Keratinocyte (primary cell): ENCODE measurements around the gene UPK3A. TPM values are rescaled to one million over a fixed set of nuclear protein-coding genes. Genes with fewer than 3 reads are reported as not detected.
"Not testable (repeated sequence)": the region's sequence is repeated elsewhere in the genome, so short reads cannot be mapped to it uniquely, and the experiment has no call there.

Experiments
- DNase-seq: peaks from one replicate; pipeline ENCODE4 v3.0.0-alpha.2; 2011; ENCODE audit warnings: low read depth, missing footprints, low spot score
- FAIRE-seq: peaks from 2 replicates; lab custom pipeline; 2011; peaks lifted over from hg19 to GRCh38; lab: Jason Lieb, UNC
- H2AFZ ChIP-seq: 2 replicates; pipeline ENCODE4 v1.6.0; 2012; ENCODE audit warnings: low read length, control low read depth, inconsistent platforms; ENCODE audit not compliant: control insufficient read depth
- H3K27ac ChIP-seq: 2 replicates; pipeline ENCODE4 v1.5.1; 2011; ENCODE audit warnings: low read length; ENCODE audit not compliant: control insufficient read depth, insufficient read depth
- H3K27me3 ChIP-seq: 3 replicates; pipeline ENCODE4 v1.6.0; 2011; ENCODE audit warnings: low read length; ENCODE audit not compliant: control insufficient read depth, insufficient read depth; ENCODE audit errors: extremely low read depth
- H3K36me3 ChIP-seq, 2 experiments: 2 replicates in 1 of 2; 3 replicates in 1 of 2; pipeline ENCODE4 v1.5.1; 2011; ENCODE audit warnings: low read length in 2 of 2, mild to moderate bottlenecking in 1 of 2; ENCODE audit not compliant: control insufficient read depth in 2 of 2, insufficient read depth in 2 of 2; ENCODE audit errors: extremely low read depth in 1 of 2
- H3K4me1 ChIP-seq: 3 replicates; pipeline ENCODE4 v1.5.1; 2011; ENCODE audit warnings: low read length; ENCODE audit not compliant: control insufficient read depth, insufficient read depth; ENCODE audit errors: extremely low read depth
- H3K4me2 ChIP-seq: 3 replicates; pipeline ENCODE4 v1.6.0; 2011; ENCODE audit warnings: low read depth, low read length; ENCODE audit not compliant: control insufficient read depth, insufficient read depth; ENCODE audit errors: extremely low read depth
- H3K4me3 ChIP-seq, 3 experiments: fragments of 200-600 bp in 1 of 3; sonication (generic) in 1 of 3; 2 replicates in 2 of 3; 3 replicates in 1 of 3; pipeline ENCODE4 v1.5.1; 2011 to 2016; ENCODE audit warnings: low read length in 3 of 3, mild to moderate bottlenecking in 3 of 3, control low read depth in 2 of 3, inconsistent platforms in 1 of 3, low read depth in 1 of 3, mixed read lengths in 1 of 3, mixed run types in 1 of 3, moderate library complexity in 1 of 3; ENCODE audit not compliant: control insufficient read depth in 2 of 3, insufficient read depth in 2 of 3; ENCODE audit errors: extremely low read depth in 1 of 3
- H3K79me2 ChIP-seq: 2 replicates; pipeline ENCODE4 v1.6.0; 2012; ENCODE audit warnings: low read length; ENCODE audit not compliant: control insufficient read depth, insufficient read depth
- H3K9ac ChIP-seq: 3 replicates; pipeline ENCODE4 v1.6.0; 2011; ENCODE audit warnings: low read length; ENCODE audit not compliant: control insufficient read depth, insufficient read depth; ENCODE audit errors: extremely low read depth
- H3K9me1 ChIP-seq: 3 replicates; pipeline ENCODE4 v1.6.0; 2011; ENCODE audit warnings: low read length; ENCODE audit not compliant: control insufficient read depth, insufficient read depth; ENCODE audit errors: extremely low read depth
- H3K9me3 ChIP-seq: 2 replicates; pipeline ENCODE4 v1.5.1; 2012; ENCODE audit warnings: low read depth, low read length; ENCODE audit not compliant: control insufficient read depth
- H4K20me1 ChIP-seq: 3 replicates; pipeline ENCODE4 v1.6.0; 2011; ENCODE audit warnings: low read length; ENCODE audit not compliant: control insufficient read depth, insufficient read depth; ENCODE audit errors: extremely low read depth
- EZH2 ChIP-seq: IDR thresholded peaks from one replicate; pipeline ENCODE4 v1.6.1; 2012; ENCODE audit warnings: inconsistent platforms, mild to moderate bottlenecking, low read length, moderate library complexity
- dilution Hi-C: fragments of 300-500 bp; cut with MboI; formaldehyde crosslinking; loops from one replicate; pipeline ENCODE4 v1.7.0; 2020; ENCODE audit warnings: low sequenced_read_pairs; ENCODE audit not compliant: extremely low pct_ligation_motif_present
- polyA plus RNA-seq, 5 experiments: library from polyadenylated mRNA; depleted of rRNA in 3 of 5; stranded (reverse) in 3 of 5; stranded (forward) in 1 of 5; unstranded in 1 of 5; fragments of >200 nt; gene quantifications; 1 replicate in 1 of 5; 2 replicates in 3 of 5; 3 replicates in 1 of 5; pipeline versions ENCODE4 v1.2.1 to v1.2.3, GENCODE V29; 2011 to 2012; ENCODE audit warnings: missing spikeins in 2 of 5, low read depth in 1 of 5, low replicate concordance in 1 of 5
- TF ChIP-seq, protein P1 (sequence below), 3 experiments: IDR thresholded peaks in 1 of 3; conservative IDR thresholded peaks in 1 of 3; optimal IDR thresholded peaks in 1 of 3; 2 replicates in 2 of 3; 3 replicates in 1 of 3; pipeline versions ENCODE3 to v1.5.1; 2011; ENCODE audit warnings: low read length in 3 of 3, mild to moderate bottlenecking in 3 of 3, moderate library complexity in 2 of 3, control low read depth in 1 of 3, inconsistent platforms in 1 of 3; ENCODE audit not compliant: insufficient read depth in 2 of 3; ENCODE audit errors: extremely low read depth in 1 of 3

UPK3A gene
- polyA plus RNA-seq, 1 donor (not counting 4 experiments of a cell fraction or from before 2014, with no cell fraction given) = not detected

DNA sequence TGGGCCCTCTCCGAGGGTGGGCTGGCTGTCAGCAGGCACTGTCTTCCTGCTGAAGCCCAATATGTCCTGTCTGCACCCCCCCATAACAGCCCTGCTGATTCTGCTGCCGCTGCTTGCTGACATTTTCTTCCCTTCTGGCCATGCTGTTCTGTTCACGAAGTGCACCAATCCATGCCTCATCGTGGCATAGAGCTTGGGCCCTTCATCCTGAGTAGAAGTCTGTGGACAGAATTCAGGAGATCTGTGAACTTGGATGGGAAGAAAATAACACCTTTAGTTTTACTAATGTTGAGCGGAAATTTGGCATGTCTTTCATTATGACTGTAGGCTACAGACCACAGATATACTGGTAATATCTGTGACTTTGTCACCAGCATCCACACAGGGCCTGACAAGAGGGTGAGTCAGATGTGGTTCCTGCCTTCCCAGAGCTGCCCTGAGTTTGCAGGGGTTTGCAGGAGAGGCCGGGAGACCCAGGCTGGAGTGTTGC, 29.9 kb upstream of the UPK3A start:
- Histone ChIP-seq H3K79me2 (no peaks in the 10 kb centered on the region), H3K27ac (no peak overlapping the region), H4K20me1 (no peaks in the 10 kb centered on the region), H3K9me3 (no peaks in the 10 kb centered on the region), H3K36me3 (no peaks in the 10 kb centered on the region), H3K4me1 (no peaks in the 10 kb centered on the region), H3K9me1 (no peaks in the 10 kb centered on the region), H3K27me3 (no peaks in the 10 kb centered on the region), H2AFZ (no peak overlapping the region), H3K4me3 (no peak overlapping the region), H3K4me2 (no peak overlapping the region), H3K9ac (no peak overlapping the region)
- dilution Hi-C loops = no loop called here
- no peak for DNase-seq
- no peak for FAIRE-seq
- TF ChIP-seq EZH2 = no peak
- TF ChIP-seq, protein P1, sequence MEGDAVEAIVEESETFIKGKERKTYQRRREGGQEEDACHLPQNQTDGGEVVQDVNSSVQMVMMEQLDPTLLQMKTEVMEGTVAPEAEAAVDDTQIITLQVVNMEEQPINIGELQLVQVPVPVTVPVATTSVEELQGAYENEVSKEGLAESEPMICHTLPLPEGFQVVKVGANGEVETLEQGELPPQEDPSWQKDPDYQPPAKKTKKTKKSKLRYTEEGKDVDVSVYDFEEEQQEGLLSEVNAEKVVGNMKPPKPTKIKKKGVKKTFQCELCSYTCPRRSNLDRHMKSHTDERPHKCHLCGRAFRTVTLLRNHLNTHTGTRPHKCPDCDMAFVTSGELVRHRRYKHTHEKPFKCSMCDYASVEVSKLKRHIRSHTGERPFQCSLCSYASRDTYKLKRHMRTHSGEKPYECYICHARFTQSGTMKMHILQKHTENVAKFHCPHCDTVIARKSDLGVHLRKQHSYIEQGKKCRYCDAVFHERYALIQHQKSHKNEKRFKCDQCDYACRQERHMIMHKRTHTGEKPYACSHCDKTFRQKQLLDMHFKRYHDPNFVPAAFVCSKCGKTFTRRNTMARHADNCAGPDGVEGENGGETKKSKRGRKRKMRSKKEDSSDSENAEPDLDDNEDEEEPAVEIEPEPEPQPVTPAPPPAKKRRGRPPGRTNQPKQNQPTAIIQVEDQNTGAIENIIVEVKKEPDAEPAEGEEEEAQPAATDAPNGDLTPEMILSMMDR (optimal IDR thresholded peaks at IDR 0.05 in 1 of 3, IDR thresholded peaks at IDR 0.05 in 1 of 3, conservative IDR thresholded peaks at IDR 0.05 in 1 of 3; ENCODE audit: extremely low read depth in 1 of 3, insufficient read depth in 2 of 3, low read length in 3 of 3) = no peak

DNA sequence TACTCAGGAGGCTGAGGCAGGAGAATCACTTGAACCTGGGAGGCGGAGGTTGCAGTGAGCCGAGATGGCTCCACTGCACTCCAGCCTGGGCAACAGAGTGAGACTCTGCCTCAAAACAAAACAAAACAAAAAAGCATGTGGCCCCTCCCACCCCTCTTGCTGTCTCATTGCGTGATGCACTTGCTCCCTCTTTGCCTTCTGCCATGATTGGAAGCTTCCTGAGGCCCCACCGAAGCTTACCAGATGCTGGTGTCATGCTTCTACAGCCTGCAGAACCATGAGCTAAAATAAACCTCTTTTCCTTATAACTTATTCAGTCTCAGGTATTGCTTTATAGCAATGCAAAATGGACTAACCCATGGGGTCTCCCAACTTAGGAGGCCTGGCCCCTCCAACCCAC, 26.8 kb upstream of the UPK3A start:
- H3K27ac ChIP-seq, FAIRE-seq: not testable (repeated sequence)

DNA sequence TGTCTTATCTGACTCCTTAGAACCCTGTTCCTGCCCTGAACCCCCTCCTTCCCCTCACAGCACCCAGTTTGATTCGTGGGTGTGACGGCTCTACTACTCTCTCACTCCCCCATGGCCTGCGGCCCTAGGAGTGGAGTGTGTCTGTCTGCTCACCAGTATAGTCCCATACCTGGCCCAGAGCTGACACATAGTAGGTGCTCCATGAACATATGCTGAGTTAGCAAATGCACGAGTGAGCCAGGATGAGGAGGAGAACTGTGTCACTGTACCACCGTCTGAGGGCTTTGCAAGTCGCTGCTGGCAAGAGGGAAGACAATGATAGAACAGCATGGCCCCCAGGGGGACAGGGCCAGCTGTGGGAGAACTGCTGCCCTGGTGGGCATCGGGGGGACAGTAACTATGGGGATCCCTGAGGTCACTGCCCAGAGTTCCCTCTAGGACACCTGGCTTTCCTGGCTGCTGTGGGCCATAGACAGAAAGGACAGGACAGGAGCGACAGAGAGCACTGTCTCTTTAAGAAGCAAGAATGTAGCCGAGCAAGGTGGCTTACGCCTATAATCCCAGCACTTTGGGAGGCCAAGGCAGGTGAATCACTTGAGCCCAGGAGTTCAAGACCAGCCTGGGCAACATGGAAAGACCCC, 24.9 kb upstream of the UPK3A start:
- dilution Hi-C loops = no loop called here
- H3K4me1 ChIP-seq = peaks cover 14% of the 10 kb centered on the region
- no peak for TF ChIP-seq EZH2
- TF ChIP-seq, protein P1 (optimal IDR thresholded peaks at IDR 0.05 in 1 of 3, IDR thresholded peaks at IDR 0.05 in 1 of 3, conservative IDR thresholded peaks at IDR 0.05 in 1 of 3; ENCODE audit: extremely low read depth in 1 of 3, insufficient read depth in 2 of 3, low read length in 3 of 3) = no peak
- DNase-seq = no peak
- H4K20me1 ChIP-seq = no peaks in the 10 kb centered on the region
- no peaks in the 10 kb centered on the region for H3K36me3 ChIP-seq
- no peak overlapping the region for H3K27ac ChIP-seq
- no peak overlapping the region for H2AFZ ChIP-seq
- no peak overlapping the region for H3K4me3 ChIP-seq
- no peaks in the 10 kb centered on the region for H3K9me1 ChIP-seq
- no peak overlapping the region for H3K4me2 ChIP-seq
- FAIRE-seq = no peak
- H3K27me3 ChIP-seq = peaks cover 11% of the 10 kb centered on the region
- H3K9ac ChIP-seq = no peak overlapping the region
- H3K9me3 ChIP-seq = no peaks in the 10 kb centered on the region
- H3K79me2 ChIP-seq = no peaks in the 10 kb centered on the region

More for the DNA sequence above, 26.8 kb upstream of the UPK3A start:
- H2AFZ ChIP-seq, H3K4me1 ChIP-seq, H3K9me1 ChIP-seq, H3K9me3 ChIP-seq, H3K27me3 ChIP-seq, dilution Hi-C loops, H3K36me3 ChIP-seq, H3K4me2 ChIP-seq, DNase-seq, H4K20me1 ChIP-seq, H3K79me2 ChIP-seq, H3K4me3 ChIP-seq, H3K9ac ChIP-seq: not testable (repeated sequence)

DNA sequence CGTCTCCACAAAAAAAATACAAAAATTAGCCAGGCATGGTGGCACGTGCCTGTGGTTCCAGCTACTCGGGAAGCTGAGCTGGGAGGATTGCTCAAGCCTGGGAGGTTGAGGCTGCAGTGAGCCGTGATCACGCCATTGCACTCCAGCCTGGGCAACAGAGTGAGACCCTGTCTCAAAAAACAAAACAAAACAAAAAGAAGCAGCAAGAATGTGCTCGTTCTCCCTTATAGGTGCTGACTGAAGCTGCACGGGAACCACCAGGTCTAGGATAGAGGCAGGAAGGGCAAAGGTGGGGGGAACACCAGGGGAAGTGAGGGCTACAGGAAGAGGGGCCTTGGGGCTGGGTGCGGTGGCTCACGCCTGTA, 24.4 kb upstream of the UPK3A start:
- H3K9me3 ChIP-seq, H3K9ac ChIP-seq, H4K20me1 ChIP-seq, H3K9me1 ChIP-seq, DNase-seq, H3K27ac ChIP-seq, dilution Hi-C loops, H2AFZ ChIP-seq, H3K79me2 ChIP-seq, H3K4me2 ChIP-seq, H3K4me3 ChIP-seq, FAIRE-seq, H3K36me3 ChIP-seq: not testable (repeated sequence)
- peaks cover 14% of the 10 kb centered on the region for H3K4me1 ChIP-seq
- peaks cover 11% of the 10 kb centered on the region for H3K27me3 ChIP-seq
